Upper lobe of left lung (tissue), 6 donors: ENCODE results near the gene KMT2C. TPM values are rescaled to one million over a fixed set of nuclear protein-coding genes. Genes with fewer than 3 reads are reported as not detected.

Experiments used
- ATAC-seq, 2 donors: fragments of 200-7000 bp; cut with Tn5 transposase; one replicate each; pipeline ENCODE4 v1.9.1; 2022; ENCODE audit warnings: mild to moderate bottlenecking in 2 of 2, moderate library complexity in 2 of 2; ENCODE audit not compliant: low FRiP score in 2 of 2
- DNase-seq, 2 donors: peaks; one replicate each; pipeline ENCODE4 v3.0.0-alpha.2; 2019 to 2020
- H3K27ac ChIP-seq, 4 donors: fragments of 200-600 bp; sonication (generic); one replicate each; pipeline ENCODE4 v1.5.1; 2016 to 2019
- H3K27me3 ChIP-seq, 4 donors: fragments of 200-600 bp; sonication (generic); one replicate each; pipeline ENCODE4 v1.5.1; 2017 to 2019
- H3K36me3 ChIP-seq, 4 donors: fragments of 200-600 bp; sonication (generic); one replicate each; pipeline ENCODE4 v1.5.1; 2016 to 2019
- H3K4me1 ChIP-seq, 4 donors: fragments of 200-600 bp; sonication (generic); one replicate each; pipeline ENCODE4 v1.5.1; 2018 to 2019
- H3K4me3 ChIP-seq, 4 donors: fragments of 200-600 bp; sonication (generic); one replicate each; pipeline ENCODE4 v1.5.1; 2017 to 2019; ENCODE audit warnings: mild to moderate bottlenecking in 2 of 4, moderate library complexity in 1 of 4
- H3K9me3 ChIP-seq, 4 donors: fragments of 200-600 bp; sonication (generic); one replicate each; pipeline ENCODE4 v1.5.1; 2018 to 2019
- EP300 ChIP-seq, 4 donors: sonication (generic); formaldehyde crosslinking; IDR thresholded peaks; one replicate each; pipeline ENCODE4 v1.5.1; 2017; ENCODE audit warnings: antibody characterized with exemption in 4 of 4, control low read depth in 2 of 4
- POLR2A ChIP-seq, 4 donors: fragments of 450-650 bp; IDR thresholded peaks; one replicate each; pipeline ENCODE4 v1.5.1; 2016 to 2017; ENCODE audit warnings: antibody characterized with exemption in 4 of 4, mild to moderate bottlenecking in 2 of 4
- POLR2AphosphoS5 ChIP-seq, 2 donors: sonication (generic); formaldehyde crosslinking; IDR thresholded peaks; one replicate each; pipeline ENCODE4 v1.5.1; 2017; ENCODE audit warnings: antibody characterized with exemption in 2 of 2
- WGBS, 2 donors: methylation state at CpG; one replicate each; pipeline ENCODE4 v1.1.5; 2017 to 2018; 5-methylcytosine and 5-hydroxymethylcytosine counted together
- total RNA-seq, 6 donors: library from RNA; depleted of rRNA in 4 of 6; stranded (reverse); fragments of >200 nt in 4 of 6; gene quantifications; one replicate each; pipeline versions ENCODE4 v1.1.0 to v1.2.1, GENCODE V29; 2016 to 2021
- TF ChIP-seq, protein P1 (sequence below), 6 experiments: fragments of 450-650 bp in 4 of 6; fragments of 200-600 bp in 2 of 6; sonication (generic) in 2 of 6; IDR thresholded peaks; one replicate each; pipeline ENCODE4 v1.5.1; 2016 to 2019; ENCODE audit warnings: antibody characterized with exemption in 6 of 6
- donor health status: DM: no; HTN: no; CAD: no; lungs with moderate emphysema.
- donor health status: DM: no; HTN: yes; CAD: no; lungs with severe emphysema.

Gene KMT2C
- total RNA-seq, 6 donors from 2014 or later, result 60.5 to 108 (median 85.0) TPM

DNA sequence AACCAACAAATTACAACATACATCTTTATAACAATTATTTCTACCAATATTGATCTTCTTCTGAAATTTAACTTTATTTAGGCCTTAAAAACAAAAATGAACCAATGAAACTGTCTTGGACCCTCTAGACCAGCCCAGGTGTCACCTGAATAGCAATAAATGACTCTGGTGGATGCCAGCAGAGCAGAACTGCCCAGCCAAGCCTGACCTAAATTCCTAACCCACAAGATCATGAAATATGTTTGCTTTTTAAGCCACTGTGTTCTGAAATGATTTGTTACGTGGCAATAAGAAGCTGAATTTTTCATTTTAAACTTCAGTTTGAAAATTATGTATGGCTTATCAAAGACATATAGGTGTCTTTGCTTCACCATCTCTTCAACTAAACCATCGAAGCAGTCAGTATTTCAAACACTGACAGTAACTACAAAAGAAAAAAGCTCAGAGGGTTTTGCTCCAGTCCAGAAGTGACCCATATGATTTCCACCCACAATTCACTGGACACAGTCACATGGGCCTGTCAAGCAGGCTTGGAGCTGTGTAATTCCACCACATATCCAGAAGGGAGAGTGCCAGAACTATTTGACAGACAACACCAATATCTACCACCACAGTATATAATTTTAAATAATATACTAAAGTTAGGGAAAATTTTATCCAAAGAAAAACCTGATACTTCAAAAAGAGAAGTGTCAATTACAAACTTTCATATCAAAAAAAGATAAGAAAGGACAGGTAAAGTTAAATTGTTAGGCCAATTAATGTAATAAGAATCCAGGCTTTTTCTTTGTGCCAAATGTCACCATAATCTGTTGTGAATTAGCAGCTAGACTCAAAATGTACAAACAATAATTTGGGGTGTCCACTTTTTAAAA is 94.5 kb downstream of the KMT2C start:
- DNase-seq, result peak in 1 of 2 donors; percentile 68

DNA sequence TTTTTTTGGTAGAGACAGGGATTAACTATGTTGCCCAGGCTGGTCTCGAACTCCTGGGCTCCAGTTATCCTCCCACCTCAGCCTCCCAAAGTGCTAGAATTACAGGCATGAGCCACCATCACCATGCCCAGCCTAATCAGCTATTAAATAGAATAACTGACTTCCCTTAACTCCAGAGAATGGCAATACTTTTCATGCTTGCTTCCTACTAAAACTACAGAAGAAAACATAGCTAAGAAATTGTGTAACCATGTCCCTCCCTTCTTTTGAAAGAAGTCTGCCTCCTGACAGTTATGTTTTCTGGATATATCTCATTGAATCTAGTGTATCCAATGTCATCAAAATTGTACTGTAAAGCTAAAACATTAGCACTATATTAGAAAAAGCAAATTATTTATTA is 95.6 kb downstream of the KMT2C start:
- no peak for TF ChIP-seq POLR2A (IDR thresholded peaks at IDR 0.05)
- TF ChIP-seq POLR2AphosphoS5 (IDR thresholded peaks at IDR 0.05), result no peak
- TF ChIP-seq, protein P1, sequence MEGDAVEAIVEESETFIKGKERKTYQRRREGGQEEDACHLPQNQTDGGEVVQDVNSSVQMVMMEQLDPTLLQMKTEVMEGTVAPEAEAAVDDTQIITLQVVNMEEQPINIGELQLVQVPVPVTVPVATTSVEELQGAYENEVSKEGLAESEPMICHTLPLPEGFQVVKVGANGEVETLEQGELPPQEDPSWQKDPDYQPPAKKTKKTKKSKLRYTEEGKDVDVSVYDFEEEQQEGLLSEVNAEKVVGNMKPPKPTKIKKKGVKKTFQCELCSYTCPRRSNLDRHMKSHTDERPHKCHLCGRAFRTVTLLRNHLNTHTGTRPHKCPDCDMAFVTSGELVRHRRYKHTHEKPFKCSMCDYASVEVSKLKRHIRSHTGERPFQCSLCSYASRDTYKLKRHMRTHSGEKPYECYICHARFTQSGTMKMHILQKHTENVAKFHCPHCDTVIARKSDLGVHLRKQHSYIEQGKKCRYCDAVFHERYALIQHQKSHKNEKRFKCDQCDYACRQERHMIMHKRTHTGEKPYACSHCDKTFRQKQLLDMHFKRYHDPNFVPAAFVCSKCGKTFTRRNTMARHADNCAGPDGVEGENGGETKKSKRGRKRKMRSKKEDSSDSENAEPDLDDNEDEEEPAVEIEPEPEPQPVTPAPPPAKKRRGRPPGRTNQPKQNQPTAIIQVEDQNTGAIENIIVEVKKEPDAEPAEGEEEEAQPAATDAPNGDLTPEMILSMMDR (IDR thresholded peaks at IDR 0.05), result no peak
- TF ChIP-seq EP300 (IDR thresholded peaks at IDR 0.05), result no peak
- Histone ChIP-seq H3K27ac (no peak overlapping the region), H3K9me3 (no peaks in the 10 kb centered on the region), H3K36me3 (no peaks in the 10 kb centered on the region), H3K27me3 (no peaks in the 10 kb centered on the region), H3K4me1 (peaks cover 29 to 47% (median 37%) of the 10 kb centered on the region in 4 donors), H3K4me3 (no peak overlapping the region)
- no peak for ATAC-seq
- WGBS, 2 donors, result 95 to 100% methylated on average over 1 of the region's 1 CpG
- DNase-seq, result no peak

More for the DNA sequence above, 94.5 kb downstream of the KMT2C start:
- Histone ChIP-seq H3K4me1 (peaks cover 17 to 38% (median 27%) of the 10 kb centered on the region in 4 donors), H3K36me3 (no peaks in the 10 kb centered on the region), H3K27me3 (no peaks in the 10 kb centered on the region), H3K4me3 (no peak overlapping the region), H3K9me3 (no peaks in the 10 kb centered on the region), H3K27ac (peak overlapping the region in 3 of 4 donors; percentile 0 to 57 (median 27))
- ATAC-seq, result peak; percentile 85 to 86
- 67 to 68% methylated on average over 2 of the region's 2 CpGs for WGBS, 2 donors
- TF ChIP-seq, protein P1 (IDR thresholded peaks at IDR 0.05), result peak in 4 of 6 experiments; percentile 41 to 59 (median 54)
- TF ChIP-seq POLR2AphosphoS5 (IDR thresholded peaks at IDR 0.05), result no peak
- TF ChIP-seq EP300 (IDR thresholded peaks at IDR 0.05), result no peak
- no peak for TF ChIP-seq POLR2A (IDR thresholded peaks at IDR 0.05)

DNA sequence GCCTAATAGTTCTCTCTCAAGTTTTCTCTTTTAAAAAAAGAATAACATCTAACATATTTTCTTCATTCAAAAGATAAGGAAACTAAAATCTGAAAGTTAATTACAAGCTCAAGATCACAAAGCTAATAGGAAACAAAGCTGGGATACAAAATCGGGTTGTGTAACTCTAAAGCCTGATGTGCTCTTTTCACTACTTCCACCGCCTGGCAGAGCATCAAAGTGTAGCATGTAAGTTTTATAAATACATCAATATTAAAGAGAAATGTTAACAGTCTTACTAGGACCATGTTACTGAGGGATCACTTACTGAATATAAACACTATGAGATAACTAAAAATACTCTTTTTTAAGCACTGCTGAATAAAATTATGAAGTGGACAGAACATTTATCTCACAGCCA is 97.2 kb downstream of the KMT2C start:
- H3K27me3 ChIP-seq, result no peaks in the 10 kb centered on the region
- H3K4me3 ChIP-seq, result no peak overlapping the region
- TF ChIP-seq POLR2AphosphoS5 (IDR thresholded peaks at IDR 0.05) (no peak), POLR2A (IDR thresholded peaks at IDR 0.05) (no peak), EP300 (IDR thresholded peaks at IDR 0.05) (no peak)
- TF ChIP-seq, protein P1 (IDR thresholded peaks at IDR 0.05), result no peak
- H3K27ac ChIP-seq, result no peak overlapping the region
- H3K36me3 ChIP-seq, result no peaks in the 10 kb centered on the region
- peaks cover 29 to 47% (median 39%) of the 10 kb centered on the region in 4 donors for H3K4me1 ChIP-seq
- ATAC-seq (no peak), DNase-seq (no peak)
- H3K9me3 ChIP-seq, result no peaks in the 10 kb centered on the region
- WGBS, 2 donors, result 39 to 40% methylated on average over 2 of the region's 2 CpGs

DNA sequence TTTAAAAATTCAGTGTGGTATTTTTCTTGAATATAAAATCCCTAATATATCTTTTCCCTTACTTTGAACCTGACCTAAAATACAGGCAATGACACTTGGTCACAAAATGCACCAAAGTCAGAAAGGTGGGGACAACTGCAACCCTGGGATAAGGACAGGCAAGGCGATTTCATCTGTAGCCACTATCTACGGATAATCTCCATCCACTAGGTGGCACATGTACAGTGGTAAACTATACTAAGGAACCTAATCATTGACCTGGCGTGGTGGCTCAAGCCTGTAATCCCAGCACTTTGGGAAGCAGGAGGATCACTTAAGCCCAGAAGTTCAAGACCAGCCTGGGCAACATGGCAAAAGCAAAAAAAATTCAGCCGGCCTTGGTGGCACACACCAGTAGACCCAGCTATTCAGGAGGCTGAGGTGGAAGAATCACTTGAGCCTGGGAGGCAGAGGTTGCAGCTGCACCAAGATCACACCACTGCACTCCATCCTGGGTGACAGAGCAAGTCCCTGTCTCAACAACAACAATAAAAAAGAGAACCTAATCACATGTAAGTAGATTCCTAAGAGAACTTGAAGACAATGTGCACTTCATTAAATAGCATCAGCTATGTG is 98.9 kb downstream of the KMT2C start:
- TF ChIP-seq EP300 (IDR thresholded peaks at IDR 0.05), result no peak
- TF ChIP-seq, protein P1 (IDR thresholded peaks at IDR 0.05), result peak in 5 of 6 experiments; percentile 29 to 64 (median 51)
- no peak overlapping the region for H3K27ac ChIP-seq
- 21 to 29% methylated on average over 4 of the region's 4 CpGs for WGBS, 2 donors
- no peaks in the 10 kb centered on the region for H3K27me3 ChIP-seq
- DNase-seq, result peak in 1 of 2 donors; percentile 26
- no peaks in the 10 kb centered on the region for H3K9me3 ChIP-seq
- no peaks in the 10 kb centered on the region for H3K36me3 ChIP-seq
- peak; percentile 80 to 81 for ATAC-seq
- no peak overlapping the region for H3K4me3 ChIP-seq
- peaks cover 29 to 47% (median 39%) of the 10 kb centered on the region in 4 donors for H3K4me1 ChIP-seq
